Smooth muscle cell (in vitro differentiated cells): ENCODE results near the gene TRAF1. TPM values are rescaled to one million over a fixed set of nuclear protein-coding genes. Genes with fewer than 3 reads are reported as not detected.

Experiments used
- DNase-seq: peaks from one replicate; lab custom pipeline; 2025; ENCODE audit not compliant: unreplicated experiment; lab: John Stamatoyannopoulos, UW
- H2AFZ ChIP-seq: fragments of 200-600 bp; sonication (generic); 2 replicates; pipeline ENCODE4 v1.6.0; 2016; ENCODE audit warnings: antibody characterized with exemption, low read depth, mild to moderate bottlenecking
- H3F3A ChIP-seq: fragments of 200-600 bp; sonication (generic); 2 replicates; pipeline ENCODE4 v1.6.0; 2017; ENCODE audit warnings: antibody characterized with exemption, low read depth
- H3K27ac ChIP-seq: fragments of 200-600 bp; sonication (generic); 2 replicates; pipeline ENCODE4 v1.5.1; 2016; ENCODE audit warnings: low read depth, mild to moderate bottlenecking
- H3K27me3 ChIP-seq: fragments of 200-600 bp; sonication (generic); 2 replicates; pipeline ENCODE4 v1.6.1; 2016; ENCODE audit warnings: low read depth, mild to moderate bottlenecking
- H3K36me3 ChIP-seq: fragments of 200-600 bp; sonication (generic); 2 replicates; pipeline ENCODE4 v1.5.1; 2016; ENCODE audit warnings: low read depth
- H3K4me1 ChIP-seq: fragments of 200-600 bp; sonication (generic); 2 replicates; pipeline ENCODE4 v1.5.1; 2016; ENCODE audit warnings: low read depth
- H3K4me2 ChIP-seq: fragments of 200-600 bp; sonication (generic); 2 replicates; pipeline ENCODE4 v1.6.0; 2016; ENCODE audit warnings: mild to moderate bottlenecking
- H3K4me3 ChIP-seq: fragments of 200-600 bp; sonication (generic); 2 replicates; pipeline ENCODE4 v1.5.1; 2016; ENCODE audit warnings: mild to moderate bottlenecking
- H3K79me2 ChIP-seq: fragments of 200-600 bp; sonication (generic); 2 replicates; pipeline ENCODE4 v1.6.0; 2016; ENCODE audit warnings: low read depth, mild to moderate bottlenecking
- H3K9ac ChIP-seq: fragments of 200-600 bp; sonication (generic); 2 replicates; pipeline ENCODE4 v1.6.0; 2016; ENCODE audit warnings: low read depth
- H3K9me3 ChIP-seq: fragments of 200-600 bp; sonication (generic); replicated peaks from 2 replicates; pipeline ENCODE4 v1.5.1; 2016; ENCODE audit warnings: low read depth
- H4K20me1 ChIP-seq: fragments of 200-600 bp; sonication (generic); 2 replicates; pipeline ENCODE4 v1.6.0; 2016; ENCODE audit warnings: low read depth
- CTCF ChIP-seq: fragments of 200-600 bp; sonication (generic); IDR thresholded peaks from 2 replicates; pipeline ENCODE4 v1.5.1; 2017; ENCODE audit warnings: borderline replicate concordance, mild to moderate bottlenecking, antibody characterized with exemption; ENCODE audit not compliant: insufficient read depth, poor library complexity, severe bottlenecking
- WGBS: methylation state at CpG from one replicate; pipeline ENCODE4 v1.1.7; 2016; ENCODE audit warnings: low lambda C conversion rate; 5-methylcytosine and 5-hydroxymethylcytosine counted together
- polyA plus RNA-seq: library from polyadenylated mRNA; unstranded; fragments of >200 nt; fragmentation: Nextera tagmentation; extraction: Ambion mirVana; gene quantifications from 2 replicates; pipeline ENCODE4 v1.2.1, GENCODE V29; 2016
- total RNA-seq: library from RNA; depleted of rRNA; stranded (reverse); fragments of >200 nt; gene quantifications from 2 replicates; pipeline ENCODE4 v1.2.3, GENCODE V29; 2014

The TRAF1 gene
- total and polyA plus RNA-seq, 2 experiments from 2014 or later: 2.9 to 5.4 TPM

- H3K27me3 ChIP-seq: no peaks in the 10 kb centered on the region
- no peak overlapping the region for H2AFZ ChIP-seq
- TF ChIP-seq CTCF: no peak
- H3K4me1 ChIP-seq: no peaks in the 10 kb centered on the region
- no peaks in the 10 kb centered on the region for H3K9me3 ChIP-seq
- no peak overlapping the region for H3K9ac ChIP-seq
- H3K36me3 ChIP-seq: no peaks in the 10 kb centered on the region
- H3K79me2 ChIP-seq: no peaks in the 10 kb centered on the region
- no peak overlapping the region for H3K27ac ChIP-seq
- H3K4me3 ChIP-seq: no peak overlapping the region
- H3F3A ChIP-seq: no peaks in the 10 kb centered on the region
- DNase-seq: no peak
- 89% methylated on average over 4 of the region's 4 CpGs for WGBS
- H3K4me2 ChIP-seq: no peak overlapping the region
- no peaks in the 10 kb centered on the region for H4K20me1 ChIP-seq
Observed at GRCh38 chr9:120913647-120914264, 12.8 kb downstream of the TRAF1 start.

GRCh38 chr9:120912958-120913646, 13.5 kb downstream of the TRAF1 start:
- H3K4me3 ChIP-seq: no peak overlapping the region
- H3K79me2 ChIP-seq: no peaks in the 10 kb centered on the region
- H4K20me1 ChIP-seq: no peaks in the 10 kb centered on the region
- no peak overlapping the region for H3K4me2 ChIP-seq
- no peaks in the 10 kb centered on the region for H3K9me3 ChIP-seq
- H3K9ac ChIP-seq: no peak overlapping the region
- no peaks in the 10 kb centered on the region for H3K4me1 ChIP-seq
- 94% methylated on average over 13 of the region's 13 CpGs for whole genome bisulfite sequencing
- no peak for TF ChIP-seq CTCF
- H3F3A ChIP-seq: no peaks in the 10 kb centered on the region
- no peak overlapping the region for H2AFZ ChIP-seq
- no peak overlapping the region for H3K27ac ChIP-seq
- DNase-seq: no peak
- no peaks in the 10 kb centered on the region for H3K36me3 ChIP-seq
- no peaks in the 10 kb centered on the region for H3K27me3 ChIP-seq

- no peak overlapping the region for H3K4me2 ChIP-seq
- WGBS: 90% methylated on average over 9 of the region's 9 CpGs
- no peak overlapping the region for H3K4me3 ChIP-seq
- H3K9me3 ChIP-seq: no peaks in the 10 kb centered on the region
- H3K79me2 ChIP-seq: no peaks in the 10 kb centered on the region
- no peak overlapping the region for H3K27ac ChIP-seq
- no peak for TF ChIP-seq CTCF
- no peak overlapping the region for H2AFZ ChIP-seq
- H3K27me3 ChIP-seq: no peaks in the 10 kb centered on the region
- DNase-seq: no peak
- H3F3A ChIP-seq: no peaks in the 10 kb centered on the region
- H3K4me1 ChIP-seq: no peaks in the 10 kb centered on the region
- no peak overlapping the region for H3K9ac ChIP-seq
- no peaks in the 10 kb centered on the region for H4K20me1 ChIP-seq
- no peaks in the 10 kb centered on the region for H3K36me3 ChIP-seq
Observed at GRCh38 chr9:120911295-120911837, 15.2 kb downstream of the TRAF1 start.
